Kidney glomerular epithelial cell (primary cell): ENCODE data around the gene TBL3.

Experiments used
- DNase-seq: peaks from one replicate; lab custom pipeline; 2025; lab: John Stamatoyannopoulos, UW

TBL3 gene

DNA sequence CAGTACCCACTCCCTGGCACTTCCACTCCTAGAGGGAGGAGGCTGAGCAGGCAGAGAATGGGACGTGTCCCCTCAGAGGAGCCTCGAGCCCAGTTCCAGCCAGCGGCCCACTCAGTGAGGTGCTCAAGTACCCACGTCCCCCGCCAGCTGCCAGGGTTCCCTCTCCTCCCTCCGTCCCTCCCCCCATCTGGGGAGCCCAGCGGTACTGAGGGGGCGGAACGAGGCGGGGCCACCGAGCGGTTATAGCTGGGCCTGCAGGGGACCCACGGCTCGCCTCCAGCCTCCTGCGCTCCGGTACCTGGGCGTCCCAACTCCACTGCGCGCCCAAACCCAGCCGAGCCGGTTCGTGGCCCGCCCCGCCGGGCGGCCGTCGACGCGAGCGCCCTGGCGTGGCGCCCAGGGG lies 47.7 kb downstream of the TBL3 start, which contains the start of gene NPW:
TSS of gene NPW (plus strand) at position 268 of the 403 bp plus-strand sequence.
- no peak for DNase-seq

DNA sequence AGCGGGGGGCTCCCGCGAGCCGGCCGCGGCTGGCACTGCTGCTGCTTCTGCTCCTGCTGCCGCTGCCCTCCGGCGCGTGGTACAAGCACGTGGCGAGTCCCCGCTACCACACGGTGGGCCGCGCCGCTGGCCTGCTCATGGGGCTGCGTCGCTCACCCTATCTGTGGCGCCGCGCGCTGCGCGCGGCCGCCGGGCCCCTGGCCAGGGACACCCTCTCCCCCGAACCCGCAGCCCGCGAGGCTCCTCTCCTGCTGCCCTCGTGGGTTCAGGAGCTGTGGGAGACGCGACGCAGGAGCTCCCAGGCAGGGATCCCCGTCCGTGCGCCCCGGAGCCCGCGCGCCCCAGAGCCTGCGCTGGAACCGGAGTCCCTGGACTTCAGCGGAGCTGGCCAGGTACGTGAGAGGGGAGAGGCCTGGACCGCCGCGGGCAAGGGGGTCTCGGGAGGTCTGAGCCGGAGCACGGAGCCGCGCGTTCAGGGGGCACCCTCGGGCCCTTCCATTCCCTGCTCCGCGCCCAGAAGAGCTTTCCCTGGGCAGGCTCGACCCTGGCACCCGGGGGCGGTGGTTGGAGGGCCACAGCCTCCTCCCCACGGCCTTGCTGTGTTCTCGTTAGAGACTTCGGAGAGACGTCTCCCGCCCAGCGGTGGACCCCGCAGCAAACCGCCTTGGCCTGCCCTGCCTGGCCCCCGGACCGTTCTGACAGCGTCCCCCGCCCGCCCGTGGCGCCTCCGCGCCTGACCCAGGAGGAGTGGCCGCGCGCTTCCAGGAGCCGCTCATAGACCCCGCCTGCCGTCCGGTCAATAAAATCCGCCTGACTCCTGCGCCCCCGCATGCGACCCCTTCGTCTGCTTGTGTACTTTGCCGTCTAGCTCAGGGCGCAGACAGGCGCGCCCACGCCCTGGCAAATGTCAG lies 48.3 kb downstream of the TBL3 start:
- DNase-seq: no peak

DNA sequence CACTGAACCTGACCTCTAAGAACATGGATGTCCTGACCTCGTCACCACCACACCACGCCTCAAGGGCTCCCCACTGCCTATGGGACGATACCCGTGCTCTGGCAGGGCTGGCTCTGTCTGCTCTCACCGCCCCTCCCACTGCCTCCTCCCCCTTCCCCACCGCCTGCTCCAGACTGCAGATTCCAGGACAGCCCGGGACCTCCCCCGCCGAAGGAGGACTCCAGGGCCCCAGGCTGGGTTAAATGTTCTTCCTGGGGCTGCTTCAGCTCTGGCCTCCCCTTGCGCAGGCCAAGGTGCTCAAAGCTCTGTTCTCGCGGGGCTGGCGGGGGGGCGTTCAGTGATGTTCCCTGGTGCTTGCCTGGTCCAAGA lies 50.9 kb downstream of the TBL3 start:
- DNase-seq: peak; percentile 18

DNA sequence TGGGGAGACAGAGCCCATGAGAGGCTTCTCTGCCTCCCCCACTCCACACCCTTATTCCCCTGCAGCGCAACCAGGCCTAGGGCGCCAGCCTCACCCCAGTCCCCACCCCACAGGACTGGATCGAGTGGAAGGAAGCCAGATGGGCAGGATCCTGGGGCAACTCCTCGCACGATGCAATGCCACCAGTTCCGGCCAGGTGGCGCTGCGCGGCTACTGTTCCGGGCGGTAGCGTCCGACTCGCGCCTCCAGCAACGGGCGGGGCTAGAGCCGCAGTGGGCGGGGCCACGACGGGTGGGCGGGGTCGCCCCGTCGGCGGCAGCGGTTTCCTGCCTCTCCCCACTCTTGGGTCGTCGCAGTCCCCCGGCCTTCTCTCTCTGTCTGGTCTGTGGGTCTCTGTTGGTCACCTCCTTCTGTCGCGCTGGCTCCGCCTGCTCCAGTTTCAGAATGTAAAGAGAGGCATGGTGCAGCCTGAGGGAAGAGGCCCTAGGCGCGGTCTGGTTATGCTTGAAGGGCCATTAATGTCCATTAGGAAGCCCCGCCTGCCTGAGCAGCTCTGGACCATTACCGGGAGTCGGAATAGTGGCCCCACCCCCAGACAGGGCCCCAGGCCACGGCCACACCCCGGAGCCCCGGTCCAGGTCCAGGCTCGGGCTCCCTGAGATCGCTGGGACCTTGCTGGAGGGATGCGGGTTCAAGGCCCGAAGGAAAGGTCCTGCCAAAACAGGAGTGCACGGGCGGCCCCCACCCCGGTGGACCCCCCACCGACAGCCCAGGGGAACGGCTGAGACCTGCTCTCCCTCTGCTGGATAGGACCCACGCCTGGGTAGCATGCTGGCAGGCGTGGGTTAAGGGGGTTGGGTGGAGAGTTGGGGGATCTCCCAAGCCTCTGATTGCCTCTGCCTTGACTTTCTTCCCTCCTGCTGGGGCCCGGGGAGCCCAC lies 51.5 kb downstream of the TBL3 start:
- DNase-seq: peak; percentile 81

DNA sequence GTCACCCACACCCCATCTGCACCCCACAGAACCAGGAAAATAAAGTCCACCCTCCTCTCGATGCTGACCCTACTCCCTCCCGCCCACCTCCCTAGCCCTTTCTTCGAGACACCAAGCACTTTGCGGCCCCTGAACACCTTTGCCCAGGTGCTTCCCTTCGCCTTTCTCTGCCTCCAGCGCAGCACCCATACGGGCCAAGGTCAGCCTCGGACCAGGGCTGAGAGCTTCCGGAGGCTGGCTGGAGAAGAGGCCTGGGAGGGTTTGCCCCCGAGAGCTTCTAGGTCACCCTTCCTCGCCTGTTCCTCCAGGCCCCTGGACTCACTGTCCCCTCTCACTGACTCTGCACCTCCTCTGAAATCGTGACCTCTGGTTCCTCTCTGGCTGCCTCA lies 52.2 kb downstream of the TBL3 start:
- DNase-seq: no peak

DNA sequence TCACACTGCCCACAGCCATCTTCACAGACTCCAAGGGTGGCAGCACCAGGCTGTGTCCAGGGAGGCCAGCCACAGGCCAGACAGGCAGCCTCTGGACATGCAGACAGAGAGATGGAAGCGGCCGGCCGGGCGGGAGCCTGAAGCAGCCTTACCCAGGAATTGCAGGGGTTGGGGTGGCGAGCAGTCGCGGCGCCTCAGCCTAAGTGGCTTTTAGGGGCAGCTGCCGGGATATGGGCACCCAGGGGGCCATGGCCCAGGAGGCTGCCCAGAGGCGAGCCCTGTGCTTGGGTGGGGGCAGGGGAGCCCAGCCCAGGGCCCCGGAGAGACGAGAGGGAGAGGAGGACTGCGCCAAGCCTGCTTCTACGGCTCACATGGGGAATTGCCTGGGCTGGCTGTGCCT lies 53.4 kb downstream of the TBL3 start:
- DNase-seq: no peak

DNA sequence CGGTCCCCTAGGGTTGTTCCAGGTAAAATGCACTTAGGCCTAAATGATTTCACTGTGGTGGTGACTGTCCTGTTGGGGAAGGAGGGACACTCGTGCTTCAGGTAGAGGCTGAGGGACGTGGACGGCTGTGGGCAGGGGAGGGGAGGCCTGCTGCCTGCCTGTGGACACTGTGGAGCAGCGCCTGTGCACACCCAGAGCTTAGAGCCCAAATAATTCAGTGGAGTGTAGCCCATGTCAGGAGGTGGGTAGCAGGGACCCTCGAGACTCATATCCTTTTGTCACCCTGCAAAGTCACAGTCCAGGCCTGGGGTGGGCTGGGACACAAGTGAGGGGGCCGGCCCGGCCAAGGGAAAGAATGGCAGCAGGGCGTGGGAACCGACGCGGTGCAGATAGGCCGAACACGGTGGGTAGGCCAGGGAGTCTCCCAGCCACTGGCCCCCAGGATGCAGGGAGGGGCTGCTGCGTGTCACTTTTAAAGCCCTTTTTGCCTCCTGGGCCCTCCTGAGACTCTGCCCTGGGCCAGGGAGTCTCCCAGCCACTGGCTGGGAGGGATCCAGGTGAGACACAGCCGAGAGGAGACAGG lies 54.1 kb downstream of the TBL3 start:
- DNase-seq: no peak

DNA sequence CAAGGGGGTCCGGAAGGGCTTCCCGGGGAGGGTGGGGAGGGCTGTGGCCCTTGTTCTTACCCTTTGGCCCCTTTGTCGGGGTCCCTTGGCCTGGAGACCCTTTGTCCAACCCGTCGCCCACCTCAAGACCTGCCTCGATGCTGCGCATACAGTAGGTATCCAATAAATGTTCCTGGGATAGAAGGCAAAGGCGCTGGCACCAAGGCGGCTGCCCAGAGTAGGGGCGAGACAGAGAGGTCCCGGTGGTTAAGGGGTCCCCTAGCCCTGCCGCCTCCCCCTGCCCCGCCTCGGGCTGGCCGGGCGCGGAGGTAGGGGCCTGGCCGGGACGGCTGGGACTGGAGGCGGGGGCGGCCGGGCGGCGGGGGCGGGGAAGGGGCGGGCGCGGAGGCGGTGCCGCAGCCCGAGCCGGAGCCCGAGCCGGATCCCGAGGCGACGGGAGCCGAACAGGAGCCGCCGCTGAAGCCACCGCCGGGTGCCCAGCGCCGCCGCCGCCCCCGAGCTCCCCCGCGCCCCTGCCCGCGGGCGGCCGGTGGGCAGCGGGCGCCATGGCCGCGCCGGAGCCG lies 54.7 kb downstream of the TBL3 start, which contains the start of gene NHERF2:
TSS of gene NHERF2 (plus strand) at position 442 of the 563 bp plus-strand sequence. CDS start at position 546, 104 bp downstream.
- no peak for DNase-seq

DNA sequence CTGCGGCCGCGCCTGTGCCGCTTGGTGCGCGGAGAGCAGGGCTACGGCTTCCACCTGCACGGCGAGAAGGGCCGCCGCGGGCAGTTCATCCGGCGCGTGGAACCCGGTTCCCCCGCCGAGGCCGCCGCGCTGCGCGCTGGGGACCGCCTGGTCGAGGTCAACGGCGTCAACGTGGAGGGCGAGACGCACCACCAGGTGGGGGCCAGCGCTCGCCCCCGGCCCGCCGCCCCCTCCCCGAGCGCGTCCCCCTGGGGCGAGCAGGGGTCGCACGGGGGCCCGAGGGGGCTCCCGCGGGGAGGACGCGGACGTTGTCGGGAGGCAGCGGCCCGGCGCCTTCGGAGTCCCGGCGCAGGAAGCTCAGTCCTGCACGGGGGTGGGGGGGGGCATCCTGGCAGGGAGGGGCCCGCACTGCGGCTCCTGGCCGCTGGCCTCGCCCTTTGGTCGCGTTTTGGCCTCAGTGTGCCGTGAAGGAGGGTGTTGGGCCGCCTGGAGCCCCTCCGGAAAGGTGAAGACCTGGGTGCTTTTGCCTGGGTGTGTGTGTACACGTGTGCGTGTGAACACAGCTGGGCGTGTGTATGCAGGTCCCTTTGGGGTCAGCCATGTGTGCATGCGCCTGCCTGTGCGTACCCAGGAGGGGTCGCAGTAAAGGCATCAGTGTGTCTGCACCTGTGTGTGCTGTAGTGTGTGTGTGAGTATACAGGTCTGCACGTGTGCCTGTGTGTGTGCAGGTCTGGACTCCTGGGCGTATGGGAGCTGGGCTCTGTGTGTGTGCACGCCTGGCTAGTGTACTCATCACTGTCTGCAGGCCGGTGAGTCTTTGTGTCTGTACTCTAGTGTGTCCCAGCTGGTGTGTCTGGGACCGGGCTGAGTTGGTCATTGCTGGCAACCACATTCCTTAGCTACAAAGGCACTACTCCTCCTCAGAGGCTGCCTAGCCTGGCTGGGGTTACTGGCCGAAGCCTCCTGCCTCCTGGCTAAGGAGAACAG lies 55.5 kb downstream of the TBL3 start:
- peak; percentile 33 for DNase-seq

DNA sequence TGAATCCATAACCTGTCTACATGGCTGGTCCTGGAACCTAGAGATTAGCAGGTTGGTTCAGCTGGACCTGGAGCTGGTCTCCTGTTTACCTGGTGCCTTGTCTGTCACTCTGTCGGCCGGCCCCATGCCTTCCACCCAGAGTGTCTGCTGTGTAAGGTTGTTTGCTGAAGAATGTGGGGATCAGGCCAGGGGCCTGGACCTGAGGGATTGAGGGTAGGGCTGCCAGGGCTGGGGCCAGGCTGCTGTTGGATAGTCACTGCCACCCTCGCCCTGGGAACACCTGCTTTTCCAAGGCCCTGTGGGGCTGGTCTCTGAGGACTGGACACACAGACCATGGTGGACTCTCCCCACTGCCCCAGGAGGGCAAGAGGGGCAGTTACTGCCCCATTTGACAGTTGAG lies 56.3 kb downstream of the TBL3 start:
- no peak for DNase-seq

DNA sequence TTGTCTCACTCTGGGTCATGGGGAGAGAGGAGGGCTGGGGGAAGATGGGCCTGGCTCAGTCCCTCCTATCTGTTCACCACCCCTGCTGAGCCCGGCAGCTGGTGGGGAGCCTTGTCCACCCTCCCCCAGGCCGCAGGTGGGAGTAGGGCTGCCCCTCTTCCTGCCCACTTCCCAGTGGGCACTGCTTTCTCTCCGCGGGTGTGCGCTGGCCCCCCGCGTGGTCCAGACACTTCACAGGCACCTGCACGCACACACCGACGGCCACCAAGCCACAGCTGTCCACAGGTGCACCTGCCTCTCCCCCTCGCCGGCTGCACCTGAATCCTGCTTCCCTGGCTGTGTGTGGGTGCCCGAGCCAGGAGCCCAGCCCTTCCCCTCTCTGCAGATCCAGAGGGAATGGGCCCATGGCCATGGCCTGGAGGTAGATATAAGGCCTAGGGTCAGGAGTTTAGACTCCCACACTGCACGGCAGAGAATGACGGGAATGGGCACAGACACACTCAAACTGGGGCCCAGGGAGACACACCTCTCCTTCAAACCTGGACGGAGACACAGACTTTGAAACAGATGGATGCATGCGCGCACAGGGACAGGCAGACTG lies 56.9 kb downstream of the TBL3 start:
- no peak for DNase-seq

DNA sequence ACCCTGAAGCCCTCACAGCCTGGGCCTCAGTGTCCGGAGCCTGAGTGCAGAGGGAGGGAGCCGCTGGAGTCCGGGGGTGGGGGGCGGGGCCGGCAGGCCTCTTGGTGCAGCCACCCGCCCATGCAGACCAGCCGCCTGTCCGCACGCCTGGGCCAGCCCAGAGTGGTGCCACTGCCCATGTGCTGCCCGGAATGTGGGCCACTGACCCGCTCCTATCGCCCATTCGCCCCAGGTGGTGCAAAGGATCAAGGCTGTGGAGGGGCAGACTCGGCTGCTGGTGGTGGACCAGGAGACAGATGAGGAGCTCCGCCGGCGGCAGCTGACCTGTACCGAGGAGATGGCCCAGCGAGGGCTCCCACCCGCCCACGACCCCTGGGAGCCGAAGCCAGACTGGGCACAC lies 57.5 kb downstream of the TBL3 start:
- DNase-seq: no peak

DNA sequence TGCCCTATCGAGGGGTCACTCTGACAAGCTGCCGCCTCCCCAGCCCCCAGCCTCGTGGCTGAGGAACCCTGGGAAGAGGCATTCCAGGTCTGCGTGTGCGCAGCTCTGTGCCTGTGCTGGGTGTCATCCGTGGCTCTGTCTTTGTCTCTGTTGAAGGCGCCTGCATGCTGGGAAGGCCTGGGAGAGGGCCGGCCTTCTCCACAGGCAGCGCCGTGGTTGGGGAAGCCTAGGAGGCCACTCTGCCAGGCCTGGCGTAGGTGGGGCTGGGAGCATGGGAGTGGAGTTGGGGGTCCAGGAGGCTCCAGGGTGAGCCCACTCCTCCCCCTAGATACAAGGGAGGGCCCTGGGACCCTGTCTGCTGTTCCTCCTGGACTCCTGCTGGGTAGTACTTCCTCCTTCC lies 58.2 kb downstream of the TBL3 start:
- no peak for DNase-seq

DNA sequence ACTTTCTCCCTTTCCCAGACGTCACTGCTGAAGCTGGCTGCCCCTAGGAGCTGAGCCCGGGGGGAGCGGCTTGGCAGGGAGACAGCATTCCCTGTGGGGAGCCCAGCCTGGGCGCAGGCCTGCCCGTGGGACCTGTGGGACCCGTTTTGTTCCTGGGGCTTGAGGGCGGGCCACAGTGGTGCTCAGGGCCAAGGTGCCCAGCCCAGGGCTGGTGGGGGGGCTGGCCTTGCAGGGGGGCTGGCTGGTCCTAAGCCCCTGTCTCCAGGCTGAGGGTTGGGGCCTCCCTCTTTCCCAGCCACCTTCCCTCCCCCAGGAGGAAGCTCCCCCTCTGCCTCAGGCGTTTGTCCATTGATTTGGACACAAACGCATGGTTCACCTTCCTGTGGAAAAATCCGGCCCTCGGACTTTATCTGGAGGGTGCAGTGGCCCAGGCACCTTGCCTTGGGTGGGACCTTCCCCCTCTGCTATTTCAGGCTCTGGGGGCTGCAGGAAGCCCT lies 59.3 kb downstream of the TBL3 start:
- DNase-seq: no peak
